ENCODE measurements around the gene BANK1. TPM values are rescaled to one million over a fixed set of nuclear protein-coding genes. Genes with fewer than 3 reads are reported as not detected.

Gene BANK1
- polyA plus RNA-seq, 1 donor from 2014 or later, result not detected

GRCh38 chr4:101792056-101792590, 1.6 kb downstream of the BANK1 start:
- Histone ChIP-seq H3K9me3 (ENCODE audit: low read length) (no peaks in the 10 kb centered on the region), H3K4me2 (ENCODE audit: low read length) (no peak overlapping the region), H4K20me1 (ENCODE audit: insufficient read depth) (no peaks in the 10 kb centered on the region), H3K27ac (ENCODE audit: low read length) (no peak overlapping the region), H3K9ac (ENCODE audit: low read length) (no peak overlapping the region), H3K79me2 (replicated peaks; ENCODE audit: insufficient read depth, low read length) (no peaks in the 10 kb centered on the region), H2AFZ (ENCODE audit: low read depth, low read length) (no peak overlapping the region), H3K27me3 (ENCODE audit: insufficient read depth, low read depth, low read length) (peaks cover 22% of the 10 kb centered on the region), H3F3A (ENCODE audit: insufficient read depth, low read length, poor library complexity, severe bottlenecking) (no peaks in the 10 kb centered on the region), H3K36me3 (ENCODE audit: insufficient read depth, low read length) (no peaks in the 10 kb centered on the region), H3K9me2 (ENCODE audit: insufficient read depth, low read length) (no peaks in the 10 kb centered on the region), H3K4me3 (ENCODE audit: low read length) (no peak overlapping the region)
- TF ChIP-seq REST (IDR thresholded peaks at IDR 0.05; ENCODE audit: borderline replicate concordance) (no peak), CTCF (IDR thresholded peaks at IDR 0.05; ENCODE audit: poor library complexity, severe bottlenecking) (no peak), SMC3 (conservative IDR thresholded peaks at IDR 0.05; ENCODE audit: poor library complexity) (no peak), POLR2AphosphoS5 (IDR thresholded peaks at IDR 0.05) (no peak), EP300 (conservative IDR thresholded peaks at IDR 0.05; ENCODE audit: poor library complexity, severe bottlenecking) (no peak), EZH2 (IDR thresholded peaks at IDR 0.05; ENCODE audit: borderline replicate concordance, insufficient read depth, low read length, poor library complexity, severe bottlenecking) (no peak), TAF1 (IDR thresholded peaks at IDR 0.05; ENCODE audit: low read depth) (no peak), RAD21 (conservative IDR thresholded peaks at IDR 0.05) (no peak), MXI1 (conservative IDR thresholded peaks at IDR 0.05; ENCODE audit: poor library complexity, severe bottlenecking) (no peak)

- no peak overlapping the region for H2AFZ ChIP-seq (ENCODE audit: low read depth, low read length)
- H3K4me2 ChIP-seq (ENCODE audit: low read length), result no peak overlapping the region
- H3K27me3 ChIP-seq (ENCODE audit: insufficient read depth, low read depth, low read length), result peaks cover 22% of the 10 kb centered on the region
- H3K27ac ChIP-seq (ENCODE audit: low read length), result no peak overlapping the region
- H3F3A ChIP-seq (ENCODE audit: insufficient read depth, low read length, poor library complexity, severe bottlenecking), result no peaks in the 10 kb centered on the region
- no peak for TF ChIP-seq EP300 (conservative IDR thresholded peaks at IDR 0.05; ENCODE audit: poor library complexity, severe bottlenecking)
- TF ChIP-seq SMC3 (conservative IDR thresholded peaks at IDR 0.05; ENCODE audit: poor library complexity), result no peak
- TF ChIP-seq TAF1 (IDR thresholded peaks at IDR 0.05; ENCODE audit: low read depth), result no peak
- no peak for TF ChIP-seq POLR2AphosphoS5 (IDR thresholded peaks at IDR 0.05)
- no peak for TF ChIP-seq REST (IDR thresholded peaks at IDR 0.05; ENCODE audit: borderline replicate concordance)
- no peak for TF ChIP-seq CTCF (IDR thresholded peaks at IDR 0.05; ENCODE audit: poor library complexity, severe bottlenecking)
- no peak for TF ChIP-seq RAD21 (conservative IDR thresholded peaks at IDR 0.05)
- TF ChIP-seq MXI1 (conservative IDR thresholded peaks at IDR 0.05; ENCODE audit: poor library complexity, severe bottlenecking), result no peak
- H3K79me2 ChIP-seq (replicated peaks; ENCODE audit: insufficient read depth, low read length), result no peaks in the 10 kb centered on the region
- no peak overlapping the region for H3K9ac ChIP-seq (ENCODE audit: low read length)
- no peak overlapping the region for H3K4me3 ChIP-seq (ENCODE audit: low read length)
- no peaks in the 10 kb centered on the region for H4K20me1 ChIP-seq (ENCODE audit: insufficient read depth)
- no peaks in the 10 kb centered on the region for H3K9me2 ChIP-seq (ENCODE audit: insufficient read depth, low read length)
- no peaks in the 10 kb centered on the region for H3K36me3 ChIP-seq (ENCODE audit: insufficient read depth, low read length)
- H3K9me3 ChIP-seq (ENCODE audit: low read length), result no peaks in the 10 kb centered on the region
These were observed 2.9 kb downstream of the BANK1 start for GRCh38 chr4:101793397-101793796.
